ENCODE measurements around the gene NACAD. TPM values are rescaled to one million over a fixed set of nuclear protein-coding genes. Genes with fewer than 3 reads are reported as not detected.
"Not testable (repeated sequence)": the region's sequence is repeated elsewhere in the genome, so short reads cannot be mapped to it uniquely, and the experiment has no call there.

The NACAD gene
- total RNA-seq, 2 experiments from 2014 or later: 0.05 to 0.16 TPM

- H3K4me1 Mint-ChIP-seq (ENCODE audit: low read depth): peaks cover 22% of the 10 kb centered on the region
- no peak for DNase-seq
- H3K9me3 Mint-ChIP-seq (ENCODE audit: insufficient read depth): no peaks in the 10 kb centered on the region
- no peak overlapping the region for H3K4me3 Mint-ChIP-seq
- peaks cover 13% of the 10 kb centered on the region for H3K36me3 Mint-ChIP-seq (ENCODE audit: low read depth)
- peaks cover 16% of the 10 kb centered on the region for H3K27me3 Mint-ChIP-seq (ENCODE audit: low read depth)
- ChIA-PET POLR2A (interaction anchor here (0.8 kb wide), 1 partner anchor 87 kb away, joined by 3 read pairs; no protein-coding TSS in a partner anchor), CTCF (interaction anchor here (0.5 to 7.9 kb wide), 5 partner anchors 9 to 141 kb away, joined by 3 to 38 read pairs (median 3); no protein-coding TSS in a partner anchor)
- no peak overlapping the region for H3K27ac Mint-ChIP-seq
- no peak for ATAC-seq
Observed at GRCh38 chr7:45114926-45115325, 26.2 kb upstream of the NACAD start.

DNA sequence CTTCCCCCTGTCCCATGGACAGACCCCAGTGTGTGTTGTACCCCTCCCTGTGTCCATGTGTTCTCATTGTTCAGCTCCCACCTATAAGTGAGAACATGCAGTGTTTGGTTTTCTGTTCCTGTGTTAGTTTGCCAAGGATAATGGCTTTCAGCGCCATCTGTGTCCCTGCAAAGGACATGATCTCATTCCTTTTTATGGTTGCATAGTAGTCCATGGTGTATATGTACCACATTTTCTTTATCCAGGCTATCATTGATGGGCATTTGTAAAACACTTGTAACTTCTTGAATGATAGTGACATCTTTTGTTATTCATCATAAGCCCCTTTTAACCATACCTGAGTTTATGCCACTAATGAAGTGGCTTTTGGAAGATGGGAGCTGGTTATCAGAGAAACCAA lies 25.5 kb upstream of the NACAD start:
- H3K4me3 Mint-ChIP-seq; DNase-seq; H3K9me3 Mint-ChIP-seq (ENCODE audit: insufficient read depth); ATAC-seq; H3K27ac Mint-ChIP-seq; POLR2A ChIA-PET: not testable (repeated sequence)
- Mint-ChIP-seq H3K27me3 (ENCODE audit: low read depth) (peaks cover 16% of the 10 kb centered on the region), H3K4me1 (ENCODE audit: low read depth) (peaks cover 25% of the 10 kb centered on the region), H3K36me3 (ENCODE audit: low read depth) (peaks cover 15% of the 10 kb centered on the region)
- CTCF ChIA-PET: interaction anchor here (1.2 to 7.9 kb wide), 3 partner anchors 9 to 140 kb away, joined by 3 to 38 read pairs (median 4); no protein-coding TSS in a partner anchor

DNA sequence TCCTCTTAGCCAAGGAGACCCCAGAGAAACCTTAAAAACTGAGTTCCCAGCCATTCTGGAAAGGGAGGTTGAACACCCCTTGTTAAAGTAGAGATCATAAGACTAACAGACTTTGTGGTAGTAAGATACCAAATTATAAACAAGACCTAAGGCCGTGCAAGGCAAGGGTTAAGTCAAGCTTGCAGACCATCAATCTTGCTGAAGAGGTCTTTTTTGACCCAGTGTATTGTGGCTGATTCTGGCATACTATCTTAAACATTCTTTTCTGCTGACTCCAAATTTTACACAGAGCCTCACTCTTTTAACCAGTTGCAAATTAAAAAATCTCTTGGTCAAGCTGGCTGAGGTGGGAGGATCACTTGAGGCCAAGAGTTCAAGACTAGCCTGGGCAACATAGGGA lies 23.9 kb upstream of the NACAD start:
- no peak for ATAC-seq
- H3K36me3 Mint-ChIP-seq (ENCODE audit: low read depth): peaks cover 30% of the 10 kb centered on the region
- ChIA-PET POLR2A (interaction anchor here (1.2 to 3.5 kb wide), 7 partner anchors 13 to 264 kb away, joined by 4 to 38 read pairs (median 11); partner anchors contain the start of genes H2AZ2 and MYO1G), CTCF (interaction anchor here (1.2 to 2.0 kb wide), 4 partner anchors 15 to 192 kb away, joined by 3 to 10 read pairs (median 4); no protein-coding TSS in a partner anchor)
- H3K4me1 Mint-ChIP-seq (ENCODE audit: low read depth): peaks cover 33% of the 10 kb centered on the region
- H3K27ac Mint-ChIP-seq: peak overlapping the region; percentile 79
- DNase-seq: no peak
- H3K27me3 Mint-ChIP-seq (ENCODE audit: low read depth): peaks cover 16% of the 10 kb centered on the region
- H3K9me3 Mint-ChIP-seq (ENCODE audit: insufficient read depth): no peaks in the 10 kb centered on the region
- H3K4me3 Mint-ChIP-seq: peak overlapping the region; percentile 90

GRCh38 chr7:45111298-45112223 lies 22.8 kb upstream of the NACAD start, which contains the start of gene TBRG4:
Gene TBRG4 (minus strand): TSS chr7:45111697. CDS start chr7:45109237, 2,460 bp downstream.
- Mint-ChIP-seq H3K27me3 (ENCODE audit: low read depth) (peaks cover 16% of the 10 kb centered on the region), H3K9me3 (ENCODE audit: insufficient read depth) (no peaks in the 10 kb centered on the region), H3K36me3 (ENCODE audit: low read depth) (peaks cover 39% of the 10 kb centered on the region), H3K4me1 (ENCODE audit: low read depth) (peaks cover 41% of the 10 kb centered on the region), H3K4me3 (peak within 1 kb of the TSS; percentile 90), H3K27ac (peak within 1 kb of the TSS; percentile 97)
- peak; percentile 90 for ATAC-seq
- POLR2A ChIA-PET: interaction anchor here (0.6 to 3.5 kb wide), 27 partner anchors 8 to 263 kb away, joined by 3 to 38 read pairs (median 5); partner anchors contain the start of genes CCM2, H2AZ2, MYO1G and NACAD
- CTCF ChIA-PET: interaction anchor here (1.0 to 2.0 kb wide), 6 partner anchors 9 to 263 kb away, joined by 3 to 10 read pairs (median 4); no protein-coding TSS in a partner anchor
- peak; percentile 97 for DNase-seq

- ChIA-PET POLR2A (no interaction called here), CTCF (interaction anchor here (2.3 kb wide), 1 partner anchor 135 kb away, joined by 9 read pairs; no protein-coding TSS in a partner anchor)
- DNase-seq: no peak
- Mint-ChIP-seq H3K9me3 (ENCODE audit: insufficient read depth) (no peaks in the 10 kb centered on the region), H3K27me3 (ENCODE audit: low read depth) (peaks cover 2% of the 10 kb centered on the region), H3K27ac (peak overlapping the region; percentile 81), H3K4me3 (peak overlapping the region; percentile 56), H3K4me1 (ENCODE audit: low read depth) (peaks cover 41% of the 10 kb centered on the region), H3K36me3 (ENCODE audit: low read depth) (peaks cover 61% of the 10 kb centered on the region)
- no peak for ATAC-seq
Observed at GRCh38 chr7:45108863-45109262, 20.1 kb upstream of the NACAD start.

GRCh38 chr7:45107356-45107755 lies 18.6 kb upstream of the NACAD start:
- Mint-ChIP-seq H3K9me3 (ENCODE audit: insufficient read depth) (no peaks in the 10 kb centered on the region), H3K4me3 (peak overlapping the region; percentile 44), H3K27me3 (ENCODE audit: low read depth) (no peaks in the 10 kb centered on the region), H3K27ac (peak overlapping the region; percentile 6), H3K4me1 (ENCODE audit: low read depth) (peaks cover 36% of the 10 kb centered on the region), H3K36me3 (ENCODE audit: low read depth) (peaks cover 67% of the 10 kb centered on the region)
- ChIA-PET POLR2A (no interaction called here), CTCF (interaction anchor here (1.1 kb wide), 1 partner anchor 28 kb away, joined by 3 read pairs; no protein-coding TSS in a partner anchor)
- no peak for DNase-seq
- no peak for ATAC-seq

DNA sequence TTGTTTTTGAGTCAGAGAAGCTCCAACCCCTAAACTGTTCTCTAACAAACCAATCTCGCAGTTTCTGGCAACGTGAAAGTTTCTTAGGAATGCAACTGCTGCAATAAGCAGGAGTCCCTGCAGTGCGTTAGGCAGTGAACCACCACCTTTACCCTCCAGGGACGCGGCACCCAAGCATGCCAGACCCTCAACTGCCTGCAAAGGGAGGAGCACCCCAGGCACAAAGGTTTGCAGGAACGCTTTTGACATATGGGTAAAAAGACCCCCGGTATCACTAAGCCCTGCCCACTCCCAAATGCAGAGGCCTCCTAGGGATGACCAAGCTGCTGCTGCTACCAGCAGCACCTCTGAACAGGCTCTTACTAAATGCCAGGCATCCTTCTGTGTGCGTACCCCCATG lies 18.1 kb upstream of the NACAD start:
- ChIA-PET CTCF (no interaction called here), POLR2A (no interaction called here)
- peaks cover 32% of the 10 kb centered on the region for H3K4me1 Mint-ChIP-seq (ENCODE audit: low read depth)
- no peaks in the 10 kb centered on the region for H3K27me3 Mint-ChIP-seq (ENCODE audit: low read depth)
- H3K4me3 Mint-ChIP-seq: no peak overlapping the region
- no peaks in the 10 kb centered on the region for H3K9me3 Mint-ChIP-seq (ENCODE audit: insufficient read depth)
- DNase-seq (no peak), ATAC-seq (no peak)
- no peak overlapping the region for H3K27ac Mint-ChIP-seq
- H3K36me3 Mint-ChIP-seq (ENCODE audit: low read depth): peaks cover 71% of the 10 kb centered on the region

DNA sequence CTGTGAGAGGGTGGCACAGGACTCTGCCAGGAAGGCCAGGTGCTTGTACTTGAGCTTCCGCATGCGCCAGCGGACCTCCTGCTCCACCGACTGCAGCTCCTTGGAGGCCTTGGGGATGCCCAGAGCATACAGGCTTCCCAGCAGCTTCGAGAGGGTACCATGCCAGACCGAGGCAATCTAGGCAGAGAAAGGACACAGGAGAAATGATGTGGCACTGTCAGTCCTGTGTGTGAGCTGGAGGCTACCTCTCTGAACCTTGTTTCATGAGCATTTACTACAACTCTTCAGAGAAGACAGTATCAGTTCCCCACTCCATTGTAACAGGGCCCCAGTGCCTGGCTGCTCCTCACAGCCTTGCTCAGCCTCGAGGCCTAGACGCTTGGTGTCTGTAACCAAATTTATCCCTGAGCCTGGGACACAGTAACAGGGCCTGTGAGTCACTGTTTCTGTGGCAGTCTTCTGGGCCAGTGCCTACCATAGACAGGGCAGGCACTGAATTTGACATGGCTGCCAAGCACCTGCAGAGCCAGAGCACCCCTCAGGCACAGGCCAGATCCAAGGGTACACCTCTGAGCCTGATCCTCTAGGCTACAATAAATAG lies 16.9 kb upstream of the NACAD start:
- Mint-ChIP-seq H3K27me3 (ENCODE audit: low read depth) (no peaks in the 10 kb centered on the region), H3K4me1 (ENCODE audit: low read depth) (peaks cover 30% of the 10 kb centered on the region), H3K4me3 (no peak overlapping the region), H3K9me3 (ENCODE audit: insufficient read depth) (no peaks in the 10 kb centered on the region), H3K36me3 (ENCODE audit: low read depth) (peaks cover 74% of the 10 kb centered on the region), H3K27ac (no peak overlapping the region)
- ATAC-seq: no peak
- ChIA-PET POLR2A (no interaction called here), CTCF (no interaction called here)
- DNase-seq: no peak

GRCh38 chr7:45104844-45105587 lies 16.2 kb upstream of the NACAD start:
- Mint-ChIP-seq H3K9me3 (ENCODE audit: insufficient read depth) (no peaks in the 10 kb centered on the region), H3K36me3 (ENCODE audit: low read depth) (peaks cover 72% of the 10 kb centered on the region), H3K4me3 (no peak overlapping the region), H3K27me3 (ENCODE audit: low read depth) (no peaks in the 10 kb centered on the region), H3K27ac (no peak overlapping the region), H3K4me1 (ENCODE audit: low read depth) (peaks cover 27% of the 10 kb centered on the region)
- POLR2A ChIA-PET: interaction anchor here (0.8 kb wide), 1 partner anchor 13 kb away, joined by 3 read pairs; no protein-coding TSS in a partner anchor
- no peak for ATAC-seq
- no peak for DNase-seq
- CTCF ChIA-PET: interaction anchor here (0.6 kb wide), 1 partner anchor 85 kb away, joined by 3 read pairs; no protein-coding TSS in a partner anchor

- POLR2A ChIA-PET: interaction anchor here (0.8 kb wide), 2 partner anchors 7 to 12 kb away, joined by 3 to 4 read pairs; partner anchors contain the start of gene TBRG4
- no peaks in the 10 kb centered on the region for H3K9me3 Mint-ChIP-seq (ENCODE audit: insufficient read depth)
- no peaks in the 10 kb centered on the region for H3K27me3 Mint-ChIP-seq (ENCODE audit: low read depth)
- H3K4me3 Mint-ChIP-seq: no peak overlapping the region
- CTCF ChIA-PET: interaction anchor here (0.6 kb wide), 1 partner anchor 84 kb away, joined by 3 read pairs; no protein-coding TSS in a partner anchor
- DNase-seq (no peak), ATAC-seq (no peak)
- H3K36me3 Mint-ChIP-seq (ENCODE audit: low read depth): peaks cover 73% of the 10 kb centered on the region
- H3K4me1 Mint-ChIP-seq (ENCODE audit: low read depth): peaks cover 23% of the 10 kb centered on the region
- H3K27ac Mint-ChIP-seq: no peak overlapping the region
Observed at GRCh38 chr7:45103958-45104843, 15.4 kb upstream of the NACAD start.

Data from activated CD8-positive, alpha-beta T cell treated with anti-CD3 and anti-CD28 coated beads, Interleukin-2, amount 10 ng/mL, durations not matched to agents 7 days and 5 days (primary cell).